GM12878 (cell line): ENCODE data around the gene SHC4. TPM values are rescaled to one million over a fixed set of nuclear protein-coding genes. Genes with fewer than 3 reads are reported as not detected.

Source experiments
- ATAC-seq: fragments of 200-7000 bp; cut with Tn5 transposase; 3 replicates; pipeline ENCODE4 v1.9.1; 2020; ENCODE audit warnings: mild to moderate bottlenecking, moderate library complexity
- BruUV-seq: library from RNA; stranded (reverse); fragments of 400-500 nt; replicated peaks from 2 replicates; lab custom pipeline; 2021; lab: Mats Ljungman, UMichigan
- CTCF ChIA-PET: fragments of 300-600 bp; sonication (Branson Sonifier 250); formaldehyde crosslinking; extraction: SDS; loops from one replicate; lab custom pipeline; 2021; ENCODE audit warnings: inconsistent platforms; lab: Yijun Ruan, JAX
- POLR2A ChIA-PET: fragments of 350-600 bp; formaldehyde crosslinking; extraction: SDS; loops from one replicate; lab custom pipeline; 2021; ENCODE audit warnings: inconsistent platforms; lab: Charles Lee
- RAD21 ChIA-PET: fragments of 300-600 bp; sonication (Branson Sonifier 250); formaldehyde crosslinking; loops from one replicate; lab custom pipeline; 2023; ENCODE audit warnings: antibody characterized with exemption; ENCODE audit not compliant: unreplicated experiment; lab: Charles Lee
- SMC1A ChIA-PET: fragments of 300-600 bp; sonication (Branson Sonifier 250); formaldehyde crosslinking; loops from one replicate; lab custom pipeline; 2023; ENCODE audit not compliant: unreplicated experiment, uncharacterized antibody; lab: Charles Lee
- DNase-seq: peaks from one replicate; pipeline ENCODE4 v3.0.0-alpha.2; 2011; ENCODE audit warnings: low read depth, low spot score
- FAIRE-seq: peaks from 3 replicates; lab custom pipeline; 2011; peaks lifted over from hg19 to GRCh38; lab: Jason Lieb, UNC
- H2AFZ ChIP-seq: 2 replicates; pipeline ENCODE4 v1.6.0; 2011; ENCODE audit warnings: low read depth, low read length, control low read depth; ENCODE audit not compliant: control insufficient read depth
- H3K27ac ChIP-seq: 2 replicates; pipeline ENCODE4 v1.5.1; 2011; ENCODE audit warnings: control low read depth; ENCODE audit not compliant: control insufficient read depth, insufficient read depth
- H3K27me3 ChIP-seq, 2 experiments: replicated peaks in 1 of 2; 2 replicates each; pipeline versions ENCODE4 v1.6.0 to v1.6.1; 2011; ENCODE audit warnings: low read length in 1 of 2; ENCODE audit not compliant: control insufficient read depth in 2 of 2, insufficient read depth in 2 of 2
- H3K36me3 ChIP-seq, 2 experiments: 2 replicates each; pipeline ENCODE4 v1.5.1; 2011; ENCODE audit warnings: low read length in 1 of 2; ENCODE audit not compliant: control insufficient read depth in 2 of 2, insufficient read depth in 2 of 2
- H3K4me1 ChIP-seq: 2 replicates; pipeline ENCODE4 v1.6.1; 2011; ENCODE audit warnings: mild to moderate bottlenecking, low read length, moderate library complexity, mixed read lengths; ENCODE audit not compliant: control insufficient read depth, insufficient read depth
- H3K4me2 ChIP-seq: 2 replicates; pipeline ENCODE4 v1.6.0; 2011; ENCODE audit warnings: control low read depth; ENCODE audit not compliant: control insufficient read depth, insufficient read depth
- H3K4me3 ChIP-seq: fragments of 200-600 bp; sonication (generic); 2 replicates; pipeline ENCODE4 v1.5.1; 2016
- H3K79me2 ChIP-seq: 2 replicates; pipeline ENCODE4 v1.6.0; 2011; ENCODE audit warnings: low read length; ENCODE audit not compliant: control insufficient read depth, insufficient read depth
- H3K9ac ChIP-seq: 2 replicates; pipeline ENCODE4 v1.8.0; 2011; ENCODE audit warnings: low read length, control low read depth, mixed read lengths; ENCODE audit not compliant: control insufficient read depth, insufficient read depth
- H3K9me3 ChIP-seq: replicated peaks from 3 replicates; pipeline ENCODE4 v1.5.1; 2011; ENCODE audit warnings: mild to moderate bottlenecking, low read length; ENCODE audit not compliant: control insufficient read depth, insufficient read depth
- H4K20me1 ChIP-seq: 2 replicates; pipeline ENCODE4 v1.6.0; 2011; ENCODE audit not compliant: control insufficient read depth, insufficient read depth
- ASH2L ChIP-seq: fragments of 300-600, 200-600 bp; sonication (generic); IDR thresholded peaks from 2 replicates; pipeline ENCODE4 v1.6.1; 2017; ENCODE audit warnings: low read depth, mild to moderate bottlenecking, borderline replicate concordance
- CBFB ChIP-seq: IDR thresholded peaks from 2 replicates; pipeline ENCODE4 v1.6.1; 2016; ENCODE audit warnings: antibody characterized with exemption, low read depth
- CBX5 ChIP-seq: sonication (generic); IDR thresholded peaks from 2 replicates; pipeline ENCODE4 v1.6.1; 2016; ENCODE audit warnings: low read depth, moderate library complexity, mild to moderate bottlenecking, inconsistent platforms
- CREB1 ChIP-seq: IDR thresholded peaks from 2 replicates; pipeline ENCODE4 v1.6.1; 2012; ENCODE audit warnings: low read depth, mild to moderate bottlenecking, inconsistent platforms
- NFIC ChIP-seq: IDR thresholded peaks from 2 replicates; pipeline ENCODE4 v1.6.1; 2012; ENCODE audit warnings: low read depth, mild to moderate bottlenecking, inconsistent platforms, low read length, moderate library complexity
- POLR2AphosphoS5 ChIP-seq: IDR thresholded peaks from 2 replicates; pipeline ENCODE4 v1.6.1; 2011; ENCODE audit warnings: mild to moderate bottlenecking, low read length, inconsistent platforms
- RAD51 ChIP-seq: fragments of 450-650 bp; IDR thresholded peaks from 2 replicates; pipeline ENCODE4 v1.6.1; 2016; ENCODE audit warnings: moderate library complexity, mild to moderate bottlenecking, inconsistent platforms
- TCF3 ChIP-seq: IDR thresholded peaks from 2 replicates; pipeline ENCODE4 v1.6.1; 2012; ENCODE audit warnings: low read depth, mild to moderate bottlenecking, low read length, borderline replicate concordance; ENCODE audit not compliant: insufficient read depth
- WGBS: methylation state at CpG from one replicate; pipeline ENCODE4 v1.1.6; 2016; ENCODE audit warnings: low lambda C conversion rate; ENCODE audit not compliant: insufficient replicate concordance, insufficient coverage; ENCODE audit errors: missing lambda C conversion rate; 5-methylcytosine and 5-hydroxymethylcytosine counted together
- in situ Hi-C: fragments of 300-500 bp; cut with MboI; formaldehyde crosslinking; loops from 9 replicates; pipeline ENCODE4 v1.14.3; 2018; ENCODE audit warnings: mixed read lengths
- intact Hi-C: fragments of 100-400 bp; cut with micrococcal nuclease; formaldehyde crosslinking; loops from one replicate; pipeline ENCODE4 v1.14.2; 2022; ENCODE audit not compliant: unreplicated experiment
- polyA plus RNA-seq, 11 experiments: library from polyadenylated mRNA; depleted of rRNA in 4 of 11; unstranded in 6 of 11; stranded (reverse) in 5 of 11; fragments of >200 nt; fragmentation: Nextera tagmentation in 4 of 11; fragmentation: Illumina TruSeq in 1 of 11; extraction: Ambion mirVana in 4 of 11; extraction: Trizol in 1 of 11; gene quantifications; 1 replicate in 1 of 11; 2 replicates in 10 of 11; pipeline versions ENCODE4 v1.2.1 to v1.2.3, GENCODE V29; 2011 to 2016; ENCODE audit warnings: inconsistent platforms in 2 of 11, missing spikeins in 2 of 11, low read depth in 1 of 11
- total RNA-seq, 4 experiments: library from RNA; depleted of rRNA in 3 of 4; stranded (reverse); fragments of >200 nt in 3 of 4; fragmentation: Illumina TruSeq in 1 of 4; extraction: Trizol in 1 of 4; gene quantifications; 2 replicates each; pipeline versions ENCODE4 v1.2.1 to v1.2.3, GENCODE V29; 2013 to 2021
- TF ChIP-seq, protein P1 (sequence below): fragments of 450-650 bp; IDR thresholded peaks from 2 replicates; pipeline ENCODE4 v1.6.1; 2018; ENCODE audit warnings: mild to moderate bottlenecking, low read depth, moderate library complexity; ENCODE audit not compliant: partially characterized antibody

Gene SHC4
- total and polyA plus RNA-seq, 10 of the 15 experiments (the other 5 are each of a cell fraction or from before 2014, with no cell fraction given), result 0.04 to 0.87 (median 0.14) TPM

DNA sequence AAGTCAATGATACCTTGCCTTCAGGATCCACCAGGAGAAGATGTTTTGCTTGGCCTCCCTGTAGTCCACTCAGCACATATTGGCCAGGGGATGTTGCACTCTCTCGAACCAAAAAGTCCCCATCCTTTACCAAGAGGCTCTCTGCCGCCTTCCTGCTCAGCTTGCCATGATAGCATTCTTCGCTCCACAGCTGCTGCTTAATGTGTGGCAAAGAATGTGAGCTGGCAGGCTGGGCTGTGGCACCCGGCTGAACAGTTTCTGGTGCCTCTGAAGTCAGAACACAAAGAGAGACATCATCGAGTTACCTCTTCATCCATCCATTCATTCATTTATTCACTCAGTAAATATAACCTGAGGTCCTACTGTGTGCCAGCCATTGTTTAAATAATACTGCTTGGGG is 129.0 kb downstream of the SHC4 start:
- H3K4me3 ChIP-seq, result no peak overlapping the region
- BruUV-seq, result no TSS peak
- no peaks in the 10 kb centered on the region for H3K79me2 ChIP-seq
- no peak overlapping the region for H2AFZ ChIP-seq
- no peaks in the 10 kb centered on the region for H3K27me3 ChIP-seq
- POLR2A ChIA-PET, result no interaction called here
- no peaks in the 10 kb centered on the region for H4K20me1 ChIP-seq
- SMC1A ChIA-PET, result no interaction called here
- no peaks in the 10 kb centered on the region for H3K4me1 ChIP-seq
- in situ Hi-C loops (no loop called here), intact Hi-C loops (no loop called here)
- ATAC-seq (no peak), FAIRE-seq (no peak), DNase-seq (no peak)
- no peak overlapping the region for H3K4me2 ChIP-seq
- RAD21 ChIA-PET, result no interaction called here
- no peak overlapping the region for H3K9ac ChIP-seq
- no peaks in the 10 kb centered on the region; the same call in 2 of the 3 replicates for H3K9me3 ChIP-seq
- 35% methylated on average over 5 of the region's 5 CpGs for WGBS
- H3K27ac ChIP-seq, result no peak overlapping the region
- CTCF ChIA-PET, result interaction anchor here (1.2 to 1.5 kb wide), 2 partner anchors 24 to 39 kb away, joined by 4 read pairs; partner anchors contain the start of gene CEP152
- no peaks in the 10 kb centered on the region for H3K36me3 ChIP-seq
- TF ChIP-seq, protein P1, sequence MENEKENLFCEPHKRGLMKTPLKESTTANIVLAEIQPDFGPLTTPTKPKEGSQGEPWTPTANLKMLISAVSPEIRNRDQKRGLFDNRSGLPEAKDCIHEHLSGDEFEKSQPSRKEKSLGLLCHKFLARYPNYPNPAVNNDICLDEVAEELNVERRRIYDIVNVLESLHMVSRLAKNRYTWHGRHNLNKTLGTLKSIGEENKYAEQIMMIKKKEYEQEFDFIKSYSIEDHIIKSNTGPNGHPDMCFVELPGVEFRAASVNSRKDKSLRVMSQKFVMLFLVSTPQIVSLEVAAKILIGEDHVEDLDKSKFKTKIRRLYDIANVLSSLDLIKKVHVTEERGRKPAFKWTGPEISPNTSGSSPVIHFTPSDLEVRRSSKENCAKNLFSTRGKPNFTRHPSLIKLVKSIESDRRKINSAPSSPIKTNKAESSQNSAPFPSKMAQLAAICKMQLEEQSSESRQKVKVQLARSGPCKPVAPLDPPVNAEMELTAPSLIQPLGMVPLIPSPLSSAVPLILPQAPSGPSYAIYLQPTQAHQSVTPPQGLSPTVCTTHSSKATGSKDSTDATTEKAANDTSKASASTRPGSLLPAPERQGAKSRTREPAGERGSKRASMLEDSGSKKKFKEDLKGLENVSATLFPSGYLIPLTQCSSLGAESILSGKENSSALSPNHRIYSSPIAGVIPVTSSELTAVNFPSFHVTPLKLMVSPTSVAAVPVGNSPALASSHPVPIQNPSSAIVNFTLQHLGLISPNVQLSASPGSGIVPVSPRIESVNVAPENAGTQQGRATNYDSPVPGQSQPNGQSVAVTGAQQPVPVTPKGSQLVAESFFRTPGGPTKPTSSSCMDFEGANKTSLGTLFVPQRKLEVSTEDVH, result no peak
- TF ChIP-seq ASH2L (no peak), RAD51 (no peak), TCF3 (no peak), CREB1 (no peak), NFIC (no peak), CBX5 (no peak), CBFB (no peak), POLR2AphosphoS5 (no peak)
